Neural cell (in vitro differentiated cells): ENCODE results near the gene BRAF. TPM values are rescaled to one million over a fixed set of nuclear protein-coding genes. Genes with fewer than 3 reads are reported as not detected.

Experiments
- H2AFZ ChIP-seq: fragments of 200-600, 300-800 bp; sonication (generic), shearing (Covaris generic); 2 replicates; pipeline ENCODE4 v1.6.0; 2014; ENCODE audit warnings: low read depth, mild to moderate bottlenecking, antibody characterized with exemption, low read length, moderate library complexity
- H3F3A ChIP-seq: fragments of 200-600 bp; shearing (Covaris generic); 2 replicates; pipeline ENCODE4 v1.6.1; 2016; ENCODE audit warnings: mild to moderate bottlenecking, moderate library complexity, mixed read lengths, antibody characterized with exemption, low read length; ENCODE audit not compliant: insufficient read depth, poor library complexity, severe bottlenecking
- H3K27ac ChIP-seq: fragments of 200-600, 300-800 bp; sonication (generic), shearing (Covaris generic); 2 replicates; pipeline ENCODE4 v1.5.1; 2014; ENCODE audit warnings: mild to moderate bottlenecking, low read length, moderate library complexity
- H3K27me3 ChIP-seq: fragments of 300-800, 200-600 bp; sonication (generic), shearing (Covaris generic); 2 replicates; pipeline ENCODE4 v1.6.0; 2014; ENCODE audit warnings: mild to moderate bottlenecking, low read depth, low read length, moderate library complexity; ENCODE audit not compliant: insufficient read depth
- H3K36me3 ChIP-seq: fragments of 300-800, 200-600 bp; sonication (generic), shearing (Covaris generic); 2 replicates; pipeline ENCODE4 v1.5.1; 2014; ENCODE audit warnings: mild to moderate bottlenecking, antibody characterized with exemption, low read length, moderate library complexity; ENCODE audit not compliant: insufficient read depth
- H3K4me2 ChIP-seq: fragments of 300-800, 200-600 bp; sonication (generic), shearing (Covaris generic); 2 replicates; pipeline ENCODE4 v1.6.0; 2014; ENCODE audit warnings: mild to moderate bottlenecking, low read length
- H3K4me3 ChIP-seq: fragments of 300-800, 200-600 bp; sonication (generic), shearing (Covaris generic); 2 replicates; pipeline ENCODE4 v1.5.1; 2014; ENCODE audit warnings: mild to moderate bottlenecking, low read length, moderate library complexity
- H3K79me2 ChIP-seq: fragments of 200-600 bp; shearing (Covaris generic); replicated peaks from 2 replicates; pipeline ENCODE4 v1.6.0; 2014; ENCODE audit warnings: mild to moderate bottlenecking, low read length, moderate library complexity; ENCODE audit not compliant: insufficient read depth
- H3K9ac ChIP-seq: fragments of 300-800, 200-600 bp; sonication (generic), shearing (Covaris generic); 2 replicates; pipeline ENCODE4 v1.6.1; 2016; ENCODE audit warnings: mild to moderate bottlenecking, low read length, mixed read lengths
- H3K9me2 ChIP-seq: fragments of 200-600 bp; shearing (Covaris generic); 2 replicates; pipeline ENCODE4 v1.6.1; 2016; ENCODE audit warnings: mild to moderate bottlenecking, low read length, mixed read lengths; ENCODE audit not compliant: insufficient read depth
- H3K9me3 ChIP-seq: fragments of 200-600, 300-800 bp; sonication (generic), shearing (Covaris generic); 2 replicates; pipeline ENCODE4 v1.6.1; 2016; ENCODE audit warnings: mild to moderate bottlenecking, mixed run types, low read length, moderate library complexity, mixed read lengths
- H4K20me1 ChIP-seq: fragments of 200-600 bp; shearing (Covaris generic); 2 replicates; pipeline ENCODE4 v1.6.1; 2016; ENCODE audit warnings: mild to moderate bottlenecking, mixed run types; ENCODE audit not compliant: insufficient read depth
- CTCF ChIP-seq: fragments of 450-650 bp; IDR thresholded peaks from 2 replicates; pipeline ENCODE4 v1.5.1; 2014; ENCODE audit warnings: antibody characterized with exemption, mild to moderate bottlenecking, moderate library complexity; ENCODE audit not compliant: poor library complexity, severe bottlenecking
- EP300 ChIP-seq: fragments of 450-650 bp; conservative IDR thresholded peaks from 2 replicates; pipeline ENCODE4 v1.6.1; 2014; ENCODE audit warnings: antibody characterized with exemption, mild to moderate bottlenecking, moderate library complexity; ENCODE audit not compliant: poor library complexity, severe bottlenecking
- EZH2 ChIP-seq: fragments of 200-600, 300-800 bp; shearing (Covaris generic), sonication (generic); IDR thresholded peaks from 2 replicates; pipeline ENCODE4 v1.6.1; 2014; ENCODE audit warnings: antibody characterized with exemption, low read length, borderline replicate concordance, mild to moderate bottlenecking; ENCODE audit not compliant: insufficient read depth, poor library complexity, severe bottlenecking
- MXI1 ChIP-seq: fragments of 450-650 bp; conservative IDR thresholded peaks from 2 replicates; pipeline ENCODE4 v1.6.1; 2014; ENCODE audit warnings: antibody characterized with exemption, mild to moderate bottlenecking; ENCODE audit not compliant: poor library complexity, severe bottlenecking
- POLR2AphosphoS5 ChIP-seq: IDR thresholded peaks from 2 replicates; pipeline ENCODE4 v1.6.1; 2012
- RAD21 ChIP-seq: fragments of 450-650 bp; conservative IDR thresholded peaks from 2 replicates; pipeline ENCODE4 v1.6.1; 2014; ENCODE audit warnings: antibody characterized with exemption, mild to moderate bottlenecking, moderate library complexity
- REST ChIP-seq: IDR thresholded peaks from 2 replicates; pipeline ENCODE4 v1.6.1; 2012; ENCODE audit warnings: borderline replicate concordance
- SMC3 ChIP-seq: fragments of 450-650 bp; conservative IDR thresholded peaks from 2 replicates; pipeline ENCODE4 v1.6.1; 2014; ENCODE audit warnings: antibody characterized with exemption, mild to moderate bottlenecking, moderate library complexity; ENCODE audit not compliant: poor library complexity
- TAF1 ChIP-seq: IDR thresholded peaks from 2 replicates; pipeline ENCODE4 v1.6.1; 2012; ENCODE audit warnings: low read depth
- polyA plus RNA-seq: library from polyadenylated mRNA; depleted of rRNA; stranded (reverse); fragments of >200 nt; gene quantifications from 2 replicates; pipeline ENCODE4 v1.2.3, GENCODE V29; 2014

BRAF gene
- polyA plus RNA-seq, 1 donor from 2014 or later = 31.7 TPM

GRCh38 chr7:140723006-140723405 lies 201.7 kb downstream of the BRAF start:
- TF ChIP-seq REST = no peak
- no peak for TF ChIP-seq RAD21
- TF ChIP-seq SMC3 = no peak
- TF ChIP-seq POLR2AphosphoS5 = no peak
- TF ChIP-seq MXI1 = no peak
- no peak for TF ChIP-seq EZH2
- TF ChIP-seq TAF1 = no peak
- no peak for TF ChIP-seq EP300
- no peak for TF ChIP-seq CTCF
- H3K27me3 ChIP-seq = no peaks in the 10 kb centered on the region
- no peaks in the 10 kb centered on the region for H3K9me3 ChIP-seq

GRCh38 chr7:140722254-140722653 lies 202.5 kb downstream of the BRAF start:
- Histone ChIP-seq H3K9ac (no peak overlapping the region), H4K20me1 (no peaks in the 10 kb centered on the region), H3K27ac (no peak overlapping the region)

More at GRCh38 chr7:140723006-140723405, 201.7 kb downstream of the BRAF start:
- H3K9me2 ChIP-seq = no peaks in the 10 kb centered on the region
- H3K79me2 ChIP-seq = no peaks in the 10 kb centered on the region
- H3K9ac ChIP-seq = no peak overlapping the region
- no peak overlapping the region for H3K4me2 ChIP-seq
- no peaks in the 10 kb centered on the region for H3K36me3 ChIP-seq
- H2AFZ ChIP-seq = no peak overlapping the region
- H4K20me1 ChIP-seq = no peaks in the 10 kb centered on the region
- no peaks in the 10 kb centered on the region for H3F3A ChIP-seq
- H3K4me3 ChIP-seq = no peak overlapping the region
- H3K27ac ChIP-seq = no peak overlapping the region

More at GRCh38 chr7:140722254-140722653, 202.5 kb downstream of the BRAF start:
- H3K79me2 ChIP-seq = no peaks in the 10 kb centered on the region
- H2AFZ ChIP-seq = no peak overlapping the region
- no peak for TF ChIP-seq REST
- no peak for TF ChIP-seq MXI1
- no peak for TF ChIP-seq EP300
- no peak for TF ChIP-seq SMC3
- TF ChIP-seq POLR2AphosphoS5 = no peak
- no peak for TF ChIP-seq CTCF
- no peak for TF ChIP-seq TAF1
- TF ChIP-seq EZH2 = no peak
- no peak for TF ChIP-seq RAD21
- H3K36me3 ChIP-seq = no peaks in the 10 kb centered on the region
- no peaks in the 10 kb centered on the region for H3K9me3 ChIP-seq
- no peak overlapping the region for H3K4me2 ChIP-seq
- H3K4me3 ChIP-seq = no peak overlapping the region
- H3K9me2 ChIP-seq = no peaks in the 10 kb centered on the region
- no peaks in the 10 kb centered on the region for H3K27me3 ChIP-seq
- H3F3A ChIP-seq = no peaks in the 10 kb centered on the region
